Esophagus muscularis mucosa (tissue), 3 donors: ENCODE data around the gene CAMKK2.

Experiments used
- CTCF ChIP-seq, 3 experiments: fragments of 200-600 bp in 2 of 3; fragments of 450-650 bp in 1 of 3; sonication (generic) in 2 of 3; IDR thresholded peaks; one replicate each; pipeline ENCODE4 v1.5.1; 2017 to 2019; ENCODE audit warnings: antibody characterized with exemption in 3 of 3, mild to moderate bottlenecking in 2 of 3, moderate library complexity in 1 of 3
- POLR2A ChIP-seq: fragments of 450-650 bp; IDR thresholded peaks from one replicate; pipeline ENCODE4 v1.6.1; 2017; ENCODE audit warnings: antibody characterized with exemption, moderate library complexity, mild to moderate bottlenecking, low read depth
- POLR2AphosphoS5 ChIP-seq, 2 donors: sonication (generic); formaldehyde crosslinking; IDR thresholded peaks; one replicate each; pipeline ENCODE4 v1.6.1; 2017; ENCODE audit warnings: antibody characterized with exemption in 2 of 2

GRCh38 chr12:121189619-121190155 lies 106.8 kb downstream of the CAMKK2 start:
- no peak for TF ChIP-seq CTCF (IDR thresholded peaks at IDR 0.05)
- TF ChIP-seq POLR2A: no peak
- TF ChIP-seq POLR2AphosphoS5 (IDR thresholded peaks at IDR 0.05): no peak
